Occipital lobe (tissue), 2 donors: ENCODE data around the gene U2AF2. TPM values are rescaled to one million over a fixed set of nuclear protein-coding genes. Genes with fewer than 3 reads are reported as not detected.
A peak's percentile ranks its signal among the peaks of the same experiment; 100 is the strongest.

Source experiments
- DNase-seq: peaks from one replicate; lab custom pipeline; 2025; lab: John Stamatoyannopoulos, UW
- total RNA-seq: library from RNA; depleted of rRNA; stranded (reverse); fragments of >200 nt; gene quantifications from one replicate; pipeline ENCODE4 v1.2.3, GENCODE V29; 2014

The U2AF2 gene
- total RNA-seq, 1 donor from 2014 or later = 65.8 TPM

DNA sequence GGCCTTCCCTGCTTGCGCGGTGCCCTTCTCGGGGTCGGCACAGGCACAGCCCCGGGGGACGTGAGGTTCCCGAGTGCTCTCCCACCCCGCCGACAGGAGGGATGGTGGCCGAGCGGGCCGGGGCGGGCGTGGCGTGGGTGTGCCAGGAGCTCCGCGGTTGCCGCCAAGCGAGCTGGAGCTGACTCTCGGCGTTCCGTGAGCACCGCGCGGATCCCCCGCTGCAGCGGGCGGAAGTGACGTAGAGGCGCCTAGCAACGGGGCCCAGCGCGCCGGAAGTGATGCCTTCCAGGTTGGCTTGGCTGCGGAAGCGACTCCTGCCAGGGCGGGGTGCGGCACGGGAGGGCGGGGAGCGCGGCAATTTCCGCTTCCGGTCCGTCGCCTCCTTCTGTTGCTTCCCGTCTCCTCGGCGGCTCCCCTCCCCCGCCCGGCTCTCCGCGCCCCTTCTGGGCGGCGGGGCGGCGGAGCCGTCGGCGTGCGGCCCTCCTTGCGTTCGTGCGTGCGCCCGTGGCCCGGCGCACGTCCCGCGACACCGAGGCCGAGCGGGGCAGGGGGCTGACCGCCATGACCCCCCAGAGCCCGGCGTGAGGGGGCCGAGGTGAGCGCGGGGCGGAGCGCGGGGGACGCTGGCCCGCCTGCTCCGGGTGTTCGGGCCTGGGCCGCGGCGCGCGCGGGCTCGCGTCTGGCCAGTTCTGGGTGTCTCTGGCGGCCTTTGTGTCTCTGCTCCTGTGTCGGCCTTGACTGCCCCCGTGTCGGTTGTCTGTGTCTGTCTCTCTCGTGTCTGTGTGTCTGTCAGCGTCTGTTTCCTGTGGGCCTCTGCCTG, 20.2 kb downstream of the U2AF2 start, which contains the start of gene EPN1:
EPN1 (plus strand) TSS at position 386 of the 820 bp plus-strand sequence. CDS start 3,402 bp downstream, outside the sequence.
- DNase-seq = peak; percentile 90

- no peak for DNase-seq
Observed at GRCh38 chr19:55675661-55676354, 21.0 kb downstream of the U2AF2 start.

DNA sequence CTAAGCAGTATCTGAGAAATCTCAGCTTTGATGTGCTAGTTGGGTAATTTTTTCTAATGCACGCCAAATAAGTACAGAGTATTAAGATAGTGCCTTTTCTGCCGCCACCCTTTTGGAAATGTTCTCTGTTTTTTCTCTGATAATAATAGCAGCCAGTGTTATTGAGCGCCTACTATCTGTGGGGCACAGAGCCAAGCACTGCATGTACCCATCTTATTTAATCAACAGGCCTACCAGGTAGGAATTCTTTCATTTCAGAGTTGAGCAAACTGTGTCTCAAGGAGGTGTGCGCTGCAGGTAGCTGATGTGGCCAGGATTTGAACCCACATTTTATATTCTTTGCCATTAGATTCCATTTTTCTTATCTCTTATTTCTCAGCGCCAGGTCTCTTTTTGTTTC, 21.5 kb downstream of the U2AF2 start:
- DNase-seq = no peak

GRCh38 chr19:55676889-55677505, 22.2 kb downstream of the U2AF2 start:
- DNase-seq = no peak

DNA sequence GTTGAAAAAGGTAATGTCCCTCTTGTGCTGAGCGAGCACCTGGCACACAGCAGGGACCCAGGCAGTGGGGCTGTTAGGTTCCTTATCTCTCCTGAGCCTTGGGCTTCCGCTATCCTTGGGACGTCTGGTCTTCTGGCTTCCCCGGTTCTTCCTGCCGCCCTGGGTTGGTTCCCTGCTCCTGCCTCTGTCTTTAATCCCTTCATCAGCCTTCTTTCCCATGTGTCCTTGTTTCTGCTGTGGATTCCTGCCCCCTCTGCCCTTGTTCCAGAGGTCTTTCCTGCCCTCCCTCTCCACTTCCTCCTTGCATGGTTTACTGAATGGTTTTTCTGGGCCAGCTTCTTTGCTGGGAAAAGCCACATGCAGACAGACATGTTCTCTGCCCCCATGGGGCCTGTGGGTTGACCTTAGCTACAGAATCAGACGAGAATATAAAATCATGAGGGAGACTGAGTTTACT, 22.8 kb downstream of the U2AF2 start:
- DNase-seq = no peak

DNA sequence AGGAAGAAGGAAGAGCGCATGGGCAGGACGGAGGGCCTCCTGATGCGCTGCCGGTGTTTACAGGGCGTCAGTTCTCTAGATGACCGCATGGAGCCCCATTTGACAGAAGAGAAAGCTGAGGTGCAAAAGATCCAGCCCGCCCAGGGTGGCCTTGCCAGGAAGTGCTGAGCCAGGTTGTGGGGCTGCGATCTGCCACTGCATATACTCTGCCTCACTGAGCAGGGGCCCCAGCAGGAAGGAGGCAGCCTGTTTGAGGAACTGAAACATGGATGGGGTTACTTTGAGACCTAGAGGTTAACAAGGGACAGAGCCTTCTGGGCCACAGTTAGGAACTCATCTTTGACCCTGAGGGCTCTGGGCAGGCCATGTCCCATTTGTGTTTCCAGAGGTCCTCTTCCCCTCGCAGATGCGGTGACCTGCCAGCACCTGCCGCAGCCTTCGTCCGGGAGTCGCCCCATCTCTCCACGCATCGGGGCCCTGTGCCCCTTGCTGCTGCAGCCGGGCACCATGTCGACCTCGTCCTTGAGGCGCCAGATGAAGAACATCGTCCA, 23.4 kb downstream of the U2AF2 start:
- no peak for DNase-seq

GRCh38 chr19:55679343-55680257, 24.8 kb downstream of the U2AF2 start:
- no peak for DNase-seq

DNA sequence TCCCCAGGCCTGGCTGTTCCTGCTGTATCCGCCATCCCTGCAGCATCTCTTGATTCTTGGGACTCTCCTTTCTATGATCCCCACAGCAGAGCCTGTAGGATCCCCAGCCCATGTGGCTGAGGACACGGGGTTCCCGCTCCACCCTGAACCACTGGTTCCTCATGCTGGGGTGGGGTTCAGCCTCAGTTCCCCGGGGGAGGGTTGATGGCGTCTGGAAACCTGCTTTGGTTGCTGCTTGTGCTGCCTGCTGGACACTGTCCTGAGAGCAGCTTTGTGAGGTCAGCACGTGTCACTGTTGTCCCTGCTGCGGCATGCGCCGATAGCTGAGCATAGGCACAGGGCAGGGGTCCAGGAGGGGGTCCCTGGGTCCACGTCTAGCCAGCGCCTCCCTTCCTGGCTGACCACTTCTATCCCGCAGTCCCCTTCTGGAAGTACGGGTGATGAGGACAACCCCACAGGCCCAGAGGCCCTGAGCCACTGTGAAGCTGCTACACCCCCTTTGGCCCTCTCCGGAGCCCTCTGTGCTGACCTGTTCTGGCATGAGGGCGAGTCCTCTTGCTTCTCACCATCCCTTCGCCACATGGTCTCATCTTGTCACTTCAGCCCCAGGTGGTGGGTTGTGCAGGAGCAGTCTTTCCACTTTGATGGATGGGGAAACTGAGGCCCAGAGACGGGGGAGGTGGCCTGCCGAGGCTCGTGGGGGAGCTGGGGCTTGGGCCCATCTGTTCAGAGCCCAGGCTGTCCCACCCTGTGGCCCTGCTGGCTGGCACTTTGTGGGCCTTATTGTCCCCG, 25.7 kb downstream of the U2AF2 start:
- DNase-seq = no peak

GRCh38 chr19:55681131-55682092, 26.6 kb downstream of the U2AF2 start:
- no peak for DNase-seq

- no peak for DNase-seq
Observed at GRCh38 chr19:55683449-55684261, 28.8 kb downstream of the U2AF2 start.

DNA sequence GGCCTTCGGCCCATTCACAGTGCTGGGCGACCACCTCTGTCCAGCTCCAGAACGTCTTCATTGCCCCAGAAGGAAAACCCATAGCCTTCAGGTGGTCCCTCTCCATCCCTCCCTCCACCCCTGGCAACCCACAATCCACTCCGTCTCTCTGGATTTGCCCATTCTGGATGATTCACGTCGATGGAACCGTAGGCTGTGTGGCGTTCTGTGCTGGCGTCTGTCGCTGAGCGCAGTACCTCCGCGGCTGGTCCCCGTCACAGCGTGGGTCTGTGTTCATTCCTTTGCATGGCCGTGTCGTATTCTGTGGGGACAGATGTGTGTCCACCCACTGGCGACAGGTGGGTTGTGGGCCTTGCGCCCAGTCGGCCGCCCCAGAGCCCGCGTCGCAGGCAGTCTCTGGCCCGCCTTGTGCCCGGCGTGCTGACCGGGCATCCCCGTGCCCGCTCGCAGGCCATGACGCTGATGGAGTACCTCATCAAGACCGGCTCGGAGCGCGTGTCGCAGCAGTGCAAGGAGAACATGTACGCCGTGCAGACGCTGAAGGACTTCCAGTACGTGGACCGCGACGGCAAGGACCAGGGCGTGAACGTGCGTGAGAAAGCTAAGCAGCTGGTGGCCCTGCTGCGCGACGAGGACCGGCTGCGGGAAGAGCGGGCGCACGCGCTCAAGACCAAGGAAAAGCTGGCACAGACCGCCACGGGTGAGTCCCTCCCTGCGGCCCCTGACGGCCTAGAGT, 30.3 kb downstream of the U2AF2 start:
- no peak for DNase-seq

- DNase-seq = no peak
Observed at GRCh38 chr19:55685776-55686175, 30.9 kb downstream of the U2AF2 start.

- no peak for DNase-seq
Observed at GRCh38 chr19:55686311-55687050, 31.6 kb downstream of the U2AF2 start.

- no peak for DNase-seq
Observed at GRCh38 chr19:55687281-55688201, 32.7 kb downstream of the U2AF2 start.
